ENCODE results near the gene ZNF646. TPM values are rescaled to one million over a fixed set of nuclear protein-coding genes. Genes with fewer than 3 reads are reported as not detected.

The ZNF646 gene
- total RNA-seq, 2 experiments from 2014 or later, result 30.1 to 33.8 TPM

DNA sequence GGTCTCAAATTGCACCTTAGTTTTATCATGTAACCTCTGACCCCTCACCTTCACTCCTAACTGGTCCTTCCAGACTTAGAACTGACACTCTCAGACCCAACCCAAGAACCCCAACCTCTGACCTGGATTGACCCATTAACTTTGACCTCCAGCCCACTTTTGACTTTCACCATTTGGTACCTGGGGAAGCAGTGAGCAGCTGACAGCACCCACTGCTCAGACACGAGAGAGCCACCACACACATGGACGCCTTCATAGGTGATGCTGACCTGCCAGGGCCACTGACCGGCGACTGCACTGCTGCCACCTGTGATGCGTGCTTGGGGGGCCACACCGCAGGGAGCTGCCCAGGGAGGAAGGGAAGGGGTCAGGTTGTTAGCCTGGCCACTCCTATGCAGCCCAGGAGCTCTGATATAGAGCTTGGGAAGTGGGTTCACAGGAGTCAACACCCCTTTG, 58.9 kb downstream of the ZNF646 start:
- Histone ChIP-seq H3K4me1 (ENCODE audit: insufficient read depth, low read length, poor library complexity, severe bottlenecking) (no peaks in the 10 kb centered on the region), H4K20me1 (ENCODE audit: insufficient read depth, low read length) (no peaks in the 10 kb centered on the region), H3K9me3 (ENCODE audit: low read length) (no peaks in the 10 kb centered on the region), H3K4me3 (ENCODE audit: low read depth, low read length, poor library complexity, severe bottlenecking) (no peak overlapping the region), H3K79me2 (ENCODE audit: insufficient read depth, low read depth, low read length) (no peaks in the 10 kb centered on the region), H3K27ac (ENCODE audit: low read depth, low read length, poor library complexity, severe bottlenecking) (no peak overlapping the region), H3K9me2 (ENCODE audit: insufficient read depth, low read length) (no peaks in the 10 kb centered on the region), H2AFZ (ENCODE audit: low read length) (no peak overlapping the region), H3K36me3 (ENCODE audit: insufficient read depth, low read length) (peaks cover 26% of the 10 kb centered on the region), H3K4me2 (ENCODE audit: low read length) (no peak overlapping the region)
- intact Hi-C loops (cut with micrococcal nuclease; ENCODE audit: unreplicated experiment), result no loop called here
- DNase-seq (ENCODE audit: low spot score), result no peak
- TF ChIP-seq EZH2phosphoT487 (IDR thresholded peaks at IDR 0.05; ENCODE audit: borderline replicate concordance, low read depth, low read length) (no peak), CTCF (conservative IDR thresholded peaks at IDR 0.05; ENCODE audit: low read length) (no peak)
- BruUV-seq (replicated peaks), result no TSS peak
- ChIA-PET POLR2A (no interaction called here), CTCF (ENCODE audit: unreplicated experiment) (no interaction called here)

Other genes with a start within 250 kb of the ZNF646 start
- gene BCL7C, start 180.3 kb upstream of the ZNF646 start, total RNA-seq (2014; rRNA removed; shearing (Covaris generic)), result 17.8 and 20.6 TPM in 2 replicates
- gene BCL7C, start 180.3 kb upstream of the ZNF646 start, total RNA-seq (2022), result 11.0 and 11.5 TPM in 2 replicates
- gene CTF1, start 177.8 kb upstream of the ZNF646 start, total RNA-seq (2014; rRNA removed; shearing (Covaris generic)), result 0.09 and 0.21 TPM in 2 replicates
- 0.46 and 0.68 TPM in 2 replicates for gene CTF1, start 177.8 kb upstream of the ZNF646 start, total RNA-seq (2022)
- gene FBXL19, start 150.8 kb upstream of the ZNF646 start, total RNA-seq (2014; rRNA removed; shearing (Covaris generic)), result 16.1 and 16.2 TPM in 2 replicates
- 30.2 and 34.8 TPM in 2 replicates for gene FBXL19, start 150.8 kb upstream of the ZNF646 start, total RNA-seq (2022)
- 5.7 and 7.8 TPM in 2 replicates for gene ORAI3, start 125.4 kb upstream of the ZNF646 start, total RNA-seq (2014; rRNA removed; shearing (Covaris generic))
- 16.3 and 18.3 TPM in 2 replicates for gene ORAI3, start 125.4 kb upstream of the ZNF646 start, total RNA-seq (2022)
- 8.6 and 9.0 TPM in 2 replicates for gene SETD1A, start 116.7 kb upstream of the ZNF646 start, total RNA-seq (2014; rRNA removed; shearing (Covaris generic))
- gene SETD1A, start 116.7 kb upstream of the ZNF646 start, total RNA-seq (2022), result 35.7 and 36.0 TPM in 2 replicates
- 1.9 and 3.3 TPM in 2 replicates for gene HSD3B7, start 89.2 kb upstream of the ZNF646 start, total RNA-seq (2014; rRNA removed; shearing (Covaris generic))
- 2.4 and 2.6 TPM in 2 replicates for gene HSD3B7, start 89.2 kb upstream of the ZNF646 start, total RNA-seq (2022)
- 0.47 TPM in 1 of 2 replicates, not detected in the other for gene STX1B, start 63.8 kb upstream of the ZNF646 start, total RNA-seq (2014; rRNA removed; shearing (Covaris generic))
- gene STX1B, start 63.8 kb upstream of the ZNF646 start, total RNA-seq (2022), result 2.1 and 2.4 TPM in 2 replicates
- 14.6 and 16.6 TPM in 2 replicates for gene STX4, start 40.9 kb upstream of the ZNF646 start, total RNA-seq (2014; rRNA removed; shearing (Covaris generic))
- 40.5 and 41.6 TPM in 2 replicates for gene STX4, start 40.9 kb upstream of the ZNF646 start, total RNA-seq (2022)
- gene ZNF668, start 182 bp upstream of the ZNF646 start, total RNA-seq (2014; rRNA removed; shearing (Covaris generic)), result 7.8 and 18.7 TPM in 2 replicates
- 17.1 and 21.7 TPM in 2 replicates for gene ZNF668, start 182 bp upstream of the ZNF646 start, total RNA-seq (2022)
- 3.7 and 4.4 TPM in 2 replicates for gene PRSS53, start 14.5 kb downstream of the ZNF646 start, total RNA-seq (2014; rRNA removed; shearing (Covaris generic))
- gene PRSS53, start 14.5 kb downstream of the ZNF646 start, total RNA-seq (2022), result 5.7 and 6.1 TPM in 2 replicates
- 68.8 and 69.3 TPM in 2 replicates for gene VKORC1, start 20.4 kb downstream of the ZNF646 start, total RNA-seq (2014; rRNA removed; shearing (Covaris generic))
- gene VKORC1, start 20.4 kb downstream of the ZNF646 start, total RNA-seq (2022), result 60.1 and 70.2 TPM in 2 replicates
- 25.0 and 40.4 TPM in 2 replicates for gene BCKDK, start 34.0 kb downstream of the ZNF646 start, total RNA-seq (2014; rRNA removed; shearing (Covaris generic))
- gene BCKDK, start 34.0 kb downstream of the ZNF646 start, total RNA-seq (2022), result 36.5 and 39.0 TPM in 2 replicates
- gene KAT8, start 43.2 kb downstream of the ZNF646 start, total RNA-seq (2014; rRNA removed; shearing (Covaris generic)), result 86.9 and 89.1 TPM in 2 replicates
- gene KAT8, start 43.2 kb downstream of the ZNF646 start, total RNA-seq (2022), result 95.3 and 102 TPM in 2 replicates
- not detected in 2 replicates for gene PRSS8, start 61.3 kb downstream of the ZNF646 start, total RNA-seq (2014; rRNA removed; shearing (Covaris generic))
- gene PRSS8, start 61.3 kb downstream of the ZNF646 start, total RNA-seq (2022), result not detected in 2 replicates
- 0.36 TPM in 1 of 2 replicates, not detected in the other for gene PRSS36, start 75.6 kb downstream of the ZNF646 start, total RNA-seq (2014; rRNA removed; shearing (Covaris generic))
- 1.0 TPM in 1 of 2 replicates, not detected in the other for gene PRSS36, start 75.6 kb downstream of the ZNF646 start, total RNA-seq (2022)
- 90.0 and 104 TPM in 2 replicates for gene FUS, start 105.7 kb downstream of the ZNF646 start, total RNA-seq (2014; rRNA removed; shearing (Covaris generic))
- 880 and 953 TPM in 2 replicates for gene FUS, start 105.7 kb downstream of the ZNF646 start, total RNA-seq (2022)
- 3.7 and 5.5 TPM in 2 replicates for gene PYCARD, start 128.3 kb downstream of the ZNF646 start, total RNA-seq (2014; rRNA removed; shearing (Covaris generic))
- 10.3 and 14.8 TPM in 2 replicates for gene PYCARD, start 128.3 kb downstream of the ZNF646 start, total RNA-seq (2022)
- gene TRIM72, start 139.7 kb downstream of the ZNF646 start, total RNA-seq (2014; rRNA removed; shearing (Covaris generic)), result 0.13 and 0.21 TPM in 2 replicates
- 0.46 and 1.1 TPM in 2 replicates for gene TRIM72, start 139.7 kb downstream of the ZNF646 start, total RNA-seq (2022)
- gene PYDC1, start 142.7 kb downstream of the ZNF646 start, total RNA-seq (2014; rRNA removed; shearing (Covaris generic)), result not detected in 2 replicates
- not detected in 2 replicates for gene PYDC1, start 142.7 kb downstream of the ZNF646 start, total RNA-seq (2022)
- gene ITGAM, start 185.6 kb downstream of the ZNF646 start, total RNA-seq (2014; rRNA removed; shearing (Covaris generic)), result not detected in 2 replicates
- 0.09 and 0.23 TPM in 2 replicates for gene ITGAM, start 185.6 kb downstream of the ZNF646 start, total RNA-seq (2022)